Measurements from ENCODE around the gene VNN1. TPM values are rescaled to one million over a fixed set of nuclear protein-coding genes. Genes with fewer than 3 reads are reported as not detected.
"Not testable (repeated sequence)": the region's sequence is repeated elsewhere in the genome, so short reads cannot be mapped to it uniquely, and the experiment has no call there.

Gene VNN1
- total RNA-seq, 1 experiment from 2014 or later: not detected

GRCh38 chr6:132643547-132643946, 70.3 kb downstream of the VNN1 start:
- RAD21 ChIA-PET (ENCODE audit: low non-redundant PET in 1 of 2, low total read pairs in 2 of 2, uncharacterized antibody in 2 of 2, unreplicated experiment in 2 of 2): no interaction called here
- BruUV-seq (replicated peaks): no TSS peak
- Histone ChIP-seq H3K79me2 (ENCODE audit: insufficient read depth, low read length) (no peaks in the 10 kb centered on the region), H2AFZ (ENCODE audit: low read depth, low read length, poor library complexity, severe bottlenecking) (no peak overlapping the region), H3K4me2 (ENCODE audit: low read length) (no peak overlapping the region), H3K27me3 (ENCODE audit: insufficient read depth, low read length) (no peaks in the 10 kb centered on the region), H3K4me3 (replicated peaks in 1 of 2; ENCODE audit: low read depth in 1 of 2, low read length in 2 of 2) (no peak overlapping the region), H3K9me3 (ENCODE audit: control insufficient read depth in 1 of 2, insufficient read depth in 1 of 2, low read depth in 1 of 2, low read length in 2 of 2) (no peaks in the 10 kb centered on the region), H4K20me1 (ENCODE audit: insufficient read depth) (no peaks in the 10 kb centered on the region), H3K36me3 (ENCODE audit: control insufficient read depth in 1 of 2, insufficient read depth in 2 of 2, low read length in 2 of 2) (no peaks in the 10 kb centered on the region), H3K27ac (ENCODE audit: low read depth, low read length) (no peak overlapping the region), H3K4me1 (ENCODE audit: control insufficient read depth in 1 of 2, insufficient read depth in 2 of 2, low read length in 2 of 2) (no peaks in the 10 kb centered on the region), H3K9ac (ENCODE audit: low read length) (no peak overlapping the region), H3K9me2 (ENCODE audit: insufficient read depth) (0 out of 2 replicates have a peak, but pooled peaks cover 3% of the 10 kb centered on the region)
- ATAC-seq (no peak), DNase-seq (ENCODE audit: low read depth, low spot score) (no peak)
- intact Hi-C loops (cut with micrococcal nuclease): no loop called here
- TF ChIP-seq ELF1 (IDR thresholded peaks at IDR 0.05; ENCODE audit: borderline replicate concordance, low read depth): no peak
- TF ChIP-seq EGR1 (IDR thresholded peaks at IDR 0.05; ENCODE audit: low read depth): no peak
- TF ChIP-seq SIN3A (IDR thresholded peaks at IDR 0.05; ENCODE audit: low read depth): no peak
- TF ChIP-seq ZFX (IDR thresholded peaks at IDR 0.05): no peak
- CTCF ChIA-PET: no interaction called here
- POLR2A ChIA-PET: no interaction called here

- H3K36me3 ChIP-seq (ENCODE audit: control insufficient read depth in 1 of 2, insufficient read depth in 2 of 2, low read length in 2 of 2); H3K79me2 ChIP-seq (ENCODE audit: insufficient read depth, low read length); intact Hi-C loops (cut with micrococcal nuclease); H3K27ac ChIP-seq (ENCODE audit: low read depth, low read length); H4K20me1 ChIP-seq (ENCODE audit: insufficient read depth); ATAC-seq; H3K9me2 ChIP-seq (ENCODE audit: insufficient read depth); H2AFZ ChIP-seq (ENCODE audit: low read depth, low read length, poor library complexity, severe bottlenecking); H3K9ac ChIP-seq (ENCODE audit: low read length); H3K4me3 ChIP-seq (replicated peaks in 1 of 2; ENCODE audit: low read depth in 1 of 2, low read length in 2 of 2); H3K27me3 ChIP-seq (ENCODE audit: insufficient read depth, low read length); CTCF ChIA-PET; RAD21 ChIA-PET (ENCODE audit: low non-redundant PET in 1 of 2, low total read pairs in 2 of 2, uncharacterized antibody in 2 of 2, unreplicated experiment in 2 of 2); POLR2A ChIA-PET; H3K9me3 ChIP-seq (ENCODE audit: control insufficient read depth in 1 of 2, insufficient read depth in 1 of 2, low read depth in 1 of 2, low read length in 2 of 2); H3K4me1 ChIP-seq (ENCODE audit: control insufficient read depth in 1 of 2, insufficient read depth in 2 of 2, low read length in 2 of 2); H3K4me2 ChIP-seq (ENCODE audit: low read length); BruUV-seq (replicated peaks); DNase-seq (ENCODE audit: low read depth, low spot score): not testable (repeated sequence)
These were observed 76.7 kb downstream of the VNN1 start for GRCh38 chr6:132637135-132637534.

- H3K27me3 ChIP-seq (ENCODE audit: insufficient read depth, low read length); ATAC-seq; H4K20me1 ChIP-seq (ENCODE audit: insufficient read depth); H3K9me2 ChIP-seq (ENCODE audit: insufficient read depth); BruUV-seq (replicated peaks); intact Hi-C loops (cut with micrococcal nuclease); H3K4me3 ChIP-seq (replicated peaks in 1 of 2; ENCODE audit: low read depth in 1 of 2, low read length in 2 of 2); DNase-seq (ENCODE audit: low read depth, low spot score); CTCF ChIA-PET; H3K9me3 ChIP-seq (ENCODE audit: control insufficient read depth in 1 of 2, insufficient read depth in 1 of 2, low read depth in 1 of 2, low read length in 2 of 2); H3K9ac ChIP-seq (ENCODE audit: low read length); H3K36me3 ChIP-seq (ENCODE audit: control insufficient read depth in 1 of 2, insufficient read depth in 2 of 2, low read length in 2 of 2); RAD21 ChIA-PET (ENCODE audit: low non-redundant PET in 1 of 2, low total read pairs in 2 of 2, uncharacterized antibody in 2 of 2, unreplicated experiment in 2 of 2); POLR2A ChIA-PET; H3K27ac ChIP-seq (ENCODE audit: low read depth, low read length); H3K4me1 ChIP-seq (ENCODE audit: control insufficient read depth in 1 of 2, insufficient read depth in 2 of 2, low read length in 2 of 2); H3K4me2 ChIP-seq (ENCODE audit: low read length); H2AFZ ChIP-seq (ENCODE audit: low read depth, low read length, poor library complexity, severe bottlenecking); H3K79me2 ChIP-seq (ENCODE audit: insufficient read depth, low read length): not testable (repeated sequence)
These were observed 77.9 kb downstream of the VNN1 start for GRCh38 chr6:132635906-132636305.

- BruUV-seq (replicated peaks); H3K27ac ChIP-seq (ENCODE audit: low read depth, low read length); ATAC-seq; CTCF ChIA-PET; H3K4me2 ChIP-seq (ENCODE audit: low read length); POLR2A ChIA-PET; H3K36me3 ChIP-seq (ENCODE audit: control insufficient read depth in 1 of 2, insufficient read depth in 2 of 2, low read length in 2 of 2); H3K4me3 ChIP-seq (replicated peaks in 1 of 2; ENCODE audit: low read depth in 1 of 2, low read length in 2 of 2); H2AFZ ChIP-seq (ENCODE audit: low read depth, low read length, poor library complexity, severe bottlenecking); RAD21 ChIA-PET (ENCODE audit: low non-redundant PET in 1 of 2, low total read pairs in 2 of 2, uncharacterized antibody in 2 of 2, unreplicated experiment in 2 of 2); H4K20me1 ChIP-seq (ENCODE audit: insufficient read depth); H3K9me3 ChIP-seq (ENCODE audit: control insufficient read depth in 1 of 2, insufficient read depth in 1 of 2, low read depth in 1 of 2, low read length in 2 of 2); intact Hi-C loops (cut with micrococcal nuclease); H3K9me2 ChIP-seq (ENCODE audit: insufficient read depth); H3K27me3 ChIP-seq (ENCODE audit: insufficient read depth, low read length); H3K9ac ChIP-seq (ENCODE audit: low read length); H3K79me2 ChIP-seq (ENCODE audit: insufficient read depth, low read length); H3K4me1 ChIP-seq (ENCODE audit: control insufficient read depth in 1 of 2, insufficient read depth in 2 of 2, low read length in 2 of 2); DNase-seq (ENCODE audit: low read depth, low spot score): not testable (repeated sequence)
These were observed 78.6 kb downstream of the VNN1 start for GRCh38 chr6:132635288-132635687.

All from HCT116 (cell line).